ENCODE results near the gene EGFL7. TPM values are rescaled to one million over a fixed set of nuclear protein-coding genes. Genes with fewer than 3 reads are reported as not detected.

EGFL7 gene
- total RNA-seq, 1 donor from 2014 or later = 38.2 TPM

GRCh38 chr9:136616307-136616635, 46.4 kb upstream of the EGFL7 start:
- no peaks in the 10 kb centered on the region for H3K9me3 Mint-ChIP-seq
- no peaks in the 10 kb centered on the region for H3K27me3 Mint-ChIP-seq (ENCODE audit: low read depth)
- no peak overlapping the region for H3K4me3 Mint-ChIP-seq
- H3K27ac Mint-ChIP-seq = no peak overlapping the region
- H3K36me3 Mint-ChIP-seq = no peaks in the 10 kb centered on the region
- TF ChIP-seq, protein P1, sequence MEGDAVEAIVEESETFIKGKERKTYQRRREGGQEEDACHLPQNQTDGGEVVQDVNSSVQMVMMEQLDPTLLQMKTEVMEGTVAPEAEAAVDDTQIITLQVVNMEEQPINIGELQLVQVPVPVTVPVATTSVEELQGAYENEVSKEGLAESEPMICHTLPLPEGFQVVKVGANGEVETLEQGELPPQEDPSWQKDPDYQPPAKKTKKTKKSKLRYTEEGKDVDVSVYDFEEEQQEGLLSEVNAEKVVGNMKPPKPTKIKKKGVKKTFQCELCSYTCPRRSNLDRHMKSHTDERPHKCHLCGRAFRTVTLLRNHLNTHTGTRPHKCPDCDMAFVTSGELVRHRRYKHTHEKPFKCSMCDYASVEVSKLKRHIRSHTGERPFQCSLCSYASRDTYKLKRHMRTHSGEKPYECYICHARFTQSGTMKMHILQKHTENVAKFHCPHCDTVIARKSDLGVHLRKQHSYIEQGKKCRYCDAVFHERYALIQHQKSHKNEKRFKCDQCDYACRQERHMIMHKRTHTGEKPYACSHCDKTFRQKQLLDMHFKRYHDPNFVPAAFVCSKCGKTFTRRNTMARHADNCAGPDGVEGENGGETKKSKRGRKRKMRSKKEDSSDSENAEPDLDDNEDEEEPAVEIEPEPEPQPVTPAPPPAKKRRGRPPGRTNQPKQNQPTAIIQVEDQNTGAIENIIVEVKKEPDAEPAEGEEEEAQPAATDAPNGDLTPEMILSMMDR (IDR thresholded peaks at IDR 0.05; ENCODE audit: unreplicated experiment) = no peak
- no peak for DNase-seq (ENCODE audit: low spot score in 2 of 2, unreplicated experiment in 2 of 2)
- H3K4me1 Mint-ChIP-seq = peaks cover 24% of the 10 kb centered on the region

DNA sequence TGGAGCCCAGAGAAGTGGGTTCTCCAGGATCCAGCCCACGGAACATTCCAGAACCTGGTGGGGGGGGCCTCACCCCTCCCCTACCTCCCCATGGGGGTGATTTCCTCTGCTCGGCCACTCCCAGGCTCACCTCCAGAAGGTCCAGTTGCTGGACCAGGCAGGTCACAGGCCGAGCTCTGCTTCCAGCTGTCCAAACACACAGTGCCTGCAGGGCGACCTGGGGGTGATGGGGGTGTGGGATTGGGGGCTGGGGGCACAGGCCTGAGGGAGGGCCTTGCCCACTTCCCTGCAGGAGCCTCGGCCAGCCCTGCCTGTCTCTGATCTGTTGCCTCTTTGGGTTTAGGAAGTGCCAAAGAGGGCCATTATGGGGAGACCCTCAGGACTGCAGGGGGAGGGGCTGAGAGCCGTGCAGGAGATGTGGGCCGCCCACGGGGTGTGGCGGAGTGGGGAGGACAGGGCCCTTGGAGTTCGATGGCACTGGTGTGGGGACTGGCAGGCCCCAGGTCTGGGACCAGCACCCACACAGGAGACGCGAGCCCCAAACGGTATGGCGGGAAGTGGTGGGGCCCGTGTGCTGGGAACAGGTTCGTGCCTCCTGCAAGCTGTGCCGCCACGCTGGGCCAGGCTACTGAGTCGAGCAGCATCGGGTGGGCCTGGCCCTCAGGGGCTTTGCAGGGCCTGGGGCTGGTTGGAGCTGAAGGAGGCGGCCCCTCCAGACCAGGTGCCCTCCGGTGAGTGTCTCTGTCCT, 45.6 kb upstream of the EGFL7 start:
- no peaks in the 10 kb centered on the region for H3K27me3 Mint-ChIP-seq (ENCODE audit: low read depth)
- peak overlapping the region; percentile 47 for H3K27ac Mint-ChIP-seq
- H3K4me3 Mint-ChIP-seq = no peak overlapping the region
- H3K4me1 Mint-ChIP-seq = peaks cover 27% of the 10 kb centered on the region
- no peaks in the 10 kb centered on the region for H3K36me3 Mint-ChIP-seq
- no peaks in the 10 kb centered on the region for H3K9me3 Mint-ChIP-seq
- DNase-seq (ENCODE audit: low spot score in 2 of 2, unreplicated experiment in 2 of 2) = peak in 1 of 2 experiments; percentile 17
- TF ChIP-seq, protein P1 (IDR thresholded peaks at IDR 0.05; ENCODE audit: unreplicated experiment) = no peak

GRCh38 chr9:136617746-136618579, 44.8 kb upstream of the EGFL7 start:
- Mint-ChIP-seq H3K9me3 (no peaks in the 10 kb centered on the region), H3K4me1 (peaks cover 30% of the 10 kb centered on the region), H3K27me3 (ENCODE audit: low read depth) (no peaks in the 10 kb centered on the region), H3K27ac (peak overlapping the region; percentile 47), H3K36me3 (no peaks in the 10 kb centered on the region), H3K4me3 (no peak overlapping the region)
- TF ChIP-seq, protein P1 (IDR thresholded peaks at IDR 0.05; ENCODE audit: unreplicated experiment) = no peak
- DNase-seq (ENCODE audit: low spot score in 2 of 2, unreplicated experiment in 2 of 2) = peak in 1 of 2 experiments; percentile 16

DNA sequence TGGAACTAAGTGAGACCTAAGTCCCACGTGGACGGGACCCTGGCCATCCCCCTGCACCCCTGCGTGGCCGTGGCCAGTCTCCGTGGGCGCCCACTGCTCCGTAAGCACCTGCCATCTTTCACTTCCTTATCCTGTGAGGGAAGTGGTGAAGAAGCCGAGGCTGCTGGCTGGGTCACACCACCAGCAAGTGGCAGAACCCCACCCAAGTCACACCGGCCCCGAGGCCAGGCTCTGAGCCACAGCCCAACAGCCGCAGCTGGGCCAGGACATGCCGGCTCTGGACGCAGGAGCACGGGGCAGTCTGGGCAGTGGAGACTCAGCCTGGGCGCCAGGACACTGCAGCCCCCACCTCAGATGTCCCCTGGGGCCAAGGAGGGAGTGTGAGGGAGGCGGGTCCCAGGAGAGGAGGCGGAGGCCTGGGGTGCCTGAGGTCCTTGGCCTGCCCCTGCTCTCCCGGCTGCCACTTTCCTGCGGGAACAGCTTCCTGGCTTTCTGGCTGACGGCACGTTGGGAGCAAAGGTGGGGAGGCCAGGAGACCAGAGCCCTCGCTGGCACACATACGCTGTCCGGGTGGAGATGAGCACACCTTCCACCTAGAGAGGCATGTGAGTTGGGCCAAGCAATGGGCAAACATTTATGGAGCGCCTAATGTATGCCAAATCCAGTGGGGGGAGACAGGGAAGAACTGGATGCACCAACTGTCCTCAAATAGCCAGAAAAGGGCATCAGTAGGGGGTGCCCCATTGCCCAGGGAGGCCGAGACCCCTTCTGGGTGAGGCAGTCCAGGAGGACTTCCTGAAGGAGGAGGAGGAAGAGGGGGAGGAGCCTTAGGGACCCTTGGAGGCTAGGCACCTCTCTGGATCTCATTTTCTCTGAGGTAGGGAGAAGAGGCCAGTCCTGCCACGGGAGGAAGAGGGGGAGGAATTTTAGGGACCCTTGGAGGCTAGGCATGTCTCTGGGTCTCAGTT, 43.9 kb upstream of the EGFL7 start:
- DNase-seq (ENCODE audit: low spot score in 2 of 2, unreplicated experiment in 2 of 2) = peak in 1 of 2 experiments; percentile 13
- TF ChIP-seq, protein P1 (IDR thresholded peaks at IDR 0.05; ENCODE audit: unreplicated experiment) = no peak
- H3K27me3 Mint-ChIP-seq (ENCODE audit: low read depth) = no peaks in the 10 kb centered on the region
- H3K4me3 Mint-ChIP-seq = no peak overlapping the region
- H3K27ac Mint-ChIP-seq = no peak overlapping the region
- peaks cover 33% of the 10 kb centered on the region for H3K4me1 Mint-ChIP-seq
- H3K9me3 Mint-ChIP-seq = no peaks in the 10 kb centered on the region
- H3K36me3 Mint-ChIP-seq = no peaks in the 10 kb centered on the region

DNA sequence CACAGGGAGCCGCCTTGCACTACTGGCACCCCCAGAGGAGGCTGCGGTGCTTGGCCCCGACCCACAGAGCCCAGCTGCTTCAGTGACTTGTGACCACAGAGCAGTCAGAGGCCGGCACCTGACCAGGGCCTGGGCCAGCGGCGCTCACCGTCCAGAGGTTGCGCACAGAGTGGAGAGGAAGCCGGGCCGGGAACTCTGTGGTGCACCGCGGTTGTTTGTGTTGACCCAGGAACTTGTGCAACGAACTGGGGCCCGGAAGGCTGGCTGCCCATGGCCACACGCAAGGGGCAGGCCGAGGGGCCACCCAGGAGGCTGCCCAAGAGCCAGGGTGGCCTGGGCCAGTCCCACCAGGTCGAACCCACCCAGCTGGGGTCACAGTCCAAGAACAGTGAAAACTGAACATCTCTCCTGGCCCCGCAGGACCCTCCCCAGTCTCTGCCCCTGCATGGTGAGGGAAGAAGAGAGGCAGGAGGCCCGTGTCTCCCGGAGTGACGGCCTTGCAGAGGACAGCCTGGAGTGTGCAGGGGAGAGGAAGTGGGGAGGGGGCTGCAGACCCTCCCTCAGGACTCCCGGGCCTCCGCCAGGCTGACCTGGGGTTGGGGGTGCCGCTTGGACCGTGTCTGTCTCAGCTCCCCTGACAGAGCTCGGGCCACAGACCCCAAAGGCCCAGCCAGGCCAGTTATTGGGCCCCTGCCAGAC, 42.8 kb upstream of the EGFL7 start:
- H3K4me3 Mint-ChIP-seq = no peak overlapping the region
- no peaks in the 10 kb centered on the region for H3K27me3 Mint-ChIP-seq (ENCODE audit: low read depth)
- peaks cover 34% of the 10 kb centered on the region for H3K4me1 Mint-ChIP-seq
- no peak overlapping the region for H3K27ac Mint-ChIP-seq
- TF ChIP-seq, protein P1 (IDR thresholded peaks at IDR 0.05; ENCODE audit: unreplicated experiment) = no peak
- no peaks in the 10 kb centered on the region for H3K9me3 Mint-ChIP-seq
- H3K36me3 Mint-ChIP-seq = no peaks in the 10 kb centered on the region
- DNase-seq (ENCODE audit: low spot score in 2 of 2, unreplicated experiment in 2 of 2) = peak in 1 of 2 experiments; percentile 19

Data from mesothelial cell of epicardium (in vitro differentiated cells).